Thyroid gland (tissue), 4 donors: ENCODE measurements around the gene RNF5. TPM values are rescaled to one million over a fixed set of nuclear protein-coding genes. Genes with fewer than 3 reads are reported as not detected.

Experiments
- DNase-seq, 2 donors: peaks; one replicate each; pipeline ENCODE4 v3.0.0-alpha.2; 2019
- H3K27ac ChIP-seq, 3 donors: fragments of 200-600 bp; sonication (generic); 1 replicate in 2 of 3; 2 replicates in 1 of 3; pipeline ENCODE4 v1.5.1; 2016 to 2019; ENCODE audit warnings: mild to moderate bottlenecking in 1 of 3, moderate library complexity in 1 of 3
- H3K27me3 ChIP-seq: fragments of 200-600 bp; sonication (generic); one replicate; pipeline ENCODE4 v1.5.1; 2019
- H3K36me3 ChIP-seq, 2 donors: fragments of 200-600 bp; sonication (generic); one replicate each; pipeline ENCODE4 v1.5.1; 2016 to 2019
- H3K4me1 ChIP-seq, 2 donors: fragments of 200-600 bp; sonication (generic); one replicate each; pipeline ENCODE4 v1.5.1; 2017 to 2019
- H3K4me3 ChIP-seq, 3 donors: fragments of 200-600 bp; sonication (generic); replicated peaks in 1 of 3; 1 replicate in 2 of 3; 2 replicates in 1 of 3; pipeline ENCODE4 v1.5.1; 2016; ENCODE audit warnings: mild to moderate bottlenecking in 1 of 3
- H3K9me3 ChIP-seq: fragments of 200-600 bp; sonication (generic); one replicate; pipeline ENCODE4 v1.5.1; 2017
- CTCF ChIP-seq, 6 experiments: fragments of 200-600 bp in 3 of 6; fragments of 450-650 bp in 3 of 6; sonication (generic) in 3 of 6; IDR thresholded peaks; one replicate each; pipeline ENCODE4 v1.5.1; 2016 to 2019; ENCODE audit warnings: antibody characterized with exemption in 6 of 6, mild to moderate bottlenecking in 2 of 6, inconsistent platforms in 1 of 6, moderate library complexity in 1 of 6
- POLR2A ChIP-seq, 2 donors: fragments of 450-650 bp; IDR thresholded peaks; one replicate each; pipeline ENCODE4 v1.6.1; 2017; ENCODE audit warnings: antibody characterized with exemption in 2 of 2, mild to moderate bottlenecking in 2 of 2, moderate library complexity in 1 of 2
- WGBS, 2 donors: methylation state at CpG; one replicate each; pipeline ENCODE4 v1.1.5; 2017; 5-methylcytosine and 5-hydroxymethylcytosine counted together
- intact Hi-C: fragments of 100-400 bp; cut with DNase I; formaldehyde crosslinking; loops from one replicate; pipeline ENCODE4 v1.15.1; 2023
- total RNA-seq, 4 donors: library from RNA; depleted of rRNA; stranded (reverse); fragments of >200 nt; gene quantifications; one replicate each; pipeline ENCODE4 v1.2.3, GENCODE V29; 2016

Gene RNF5
- total RNA-seq, 4 donors from 2014 or later: 64.0 to 114 (median 107) TPM

- intact Hi-C loops: no loop called here
- TF ChIP-seq POLR2A (IDR thresholded peaks at IDR 0.05): peak in 1 of 2 donors; percentile 86
- peak in 5 of 6 experiments; percentile 18 to 74 (median 49) for TF ChIP-seq CTCF (IDR thresholded peaks at IDR 0.05)
Measured at GRCh38 chr6:32194825-32195651, 16.8 kb downstream of the RNF5 start.

GRCh38 chr6:32195652-32195901 lies 17.4 kb downstream of the RNF5 start:
- 0 to 1% methylated on average over 7 to 17 of the region's 25 CpGs for WGBS, 2 donors
- Histone ChIP-seq H3K27ac (peak overlapping the region in 2 of 3 donors; percentile 98 to 99), H3K4me1 (peaks cover 11 to 38% of the 10 kb centered on the region in 2 donors), H3K4me3 (peak overlapping the region in 1 of 3 donors; percentile 81), H3K27me3 (no peaks in the 10 kb centered on the region), H3K36me3 (no peaks in the 10 kb centered on the region), H3K9me3 (no peaks in the 10 kb centered on the region)
- DNase-seq: peak; percentile 100
- TF ChIP-seq POLR2A (IDR thresholded peaks at IDR 0.05) (no peak), CTCF (IDR thresholded peaks at IDR 0.05) (peak in 3 of 6 experiments; percentile 46 to 76 (median 52))
- intact Hi-C loops: no loop called here

More at GRCh38 chr6:32194825-32195651, 16.8 kb downstream of the RNF5 start:
- Histone ChIP-seq H3K27ac (peak overlapping the region; percentile 80 to 99 (median 97)), H3K9me3 (no peaks in the 10 kb centered on the region), H3K27me3 (no peaks in the 10 kb centered on the region), H3K4me1 (peaks cover 11 to 40% of the 10 kb centered on the region in 2 donors), H3K4me3 (peak overlapping the region in 1 of 3 donors; percentile 7), H3K36me3 (no peaks in the 10 kb centered on the region)
- 17 to 18% methylated on average over 15 of the region's 15 CpGs for WGBS, 2 donors
- peak in 1 of 2 donors; percentile 35 for DNase-seq

GRCh38 chr6:32195902-32196681 lies 17.9 kb downstream of the RNF5 start:
- DNase-seq: peak; percentile 79 to 83
- Histone ChIP-seq H3K9me3 (no peaks in the 10 kb centered on the region), H3K4me3 (peak overlapping the region; percentile 22 to 81 (median 57)), H3K36me3 (no peaks in the 10 kb centered on the region), H3K27ac (peak overlapping the region; percentile 98 to 99 (median 99)), H3K27me3 (no peaks in the 10 kb centered on the region), H3K4me1 (peaks cover 11 to 33% of the 10 kb centered on the region in 2 donors)
- intact Hi-C loops: no loop called here
- 0 to 1% methylated on average over 27 to 35 of the region's 58 CpGs for WGBS, 2 donors
- TF ChIP-seq CTCF (IDR thresholded peaks at IDR 0.05) (no peak), POLR2A (IDR thresholded peaks at IDR 0.05) (peak; percentile 90 to 94)

GRCh38 chr6:32196682-32197616 lies 18.7 kb downstream of the RNF5 start:
- intact Hi-C loops: no loop called here
- no peaks in the 10 kb centered on the region for H3K36me3 ChIP-seq
- no peaks in the 10 kb centered on the region for H3K27me3 ChIP-seq
- peaks cover 11 to 32% of the 10 kb centered on the region in 2 donors for H3K4me1 ChIP-seq
- no peak for TF ChIP-seq POLR2A (IDR thresholded peaks at IDR 0.05)
- no peak for TF ChIP-seq CTCF (IDR thresholded peaks at IDR 0.05)
- 24 to 28% methylated on average over 19 to 22 of the region's 28 CpGs for WGBS, 2 donors
- H3K27ac ChIP-seq: peak overlapping the region; percentile 98 to 99 (median 99)
- H3K4me3 ChIP-seq: peak overlapping the region in 1 of 3 donors; percentile 81
- no peaks in the 10 kb centered on the region for H3K9me3 ChIP-seq
- DNase-seq: peak in 1 of 2 donors; percentile 12
